KOPT-K1 (cell line): ENCODE measurements around the gene BDP1.
"Not testable (repeated sequence)": the region's sequence is repeated elsewhere in the genome, so short reads cannot be mapped to it uniquely, and the experiment has no call there.

ENCODE experiments used
- H3K27ac ChIP-seq: fragments of 200-600 bp; sonication (generic); 2 replicates; pipeline ENCODE4 v1.5.1; 2016; ENCODE audit warnings: antibody characterized with exemption, mild to moderate bottlenecking, low read depth, low read length; ENCODE audit not compliant: poor library complexity, severe bottlenecking
- H3K36me3 ChIP-seq: fragments of 200-600 bp; sonication (generic); 2 replicates; pipeline ENCODE4 v1.5.1; 2017; ENCODE audit warnings: antibody characterized with exemption, mild to moderate bottlenecking, low read length, moderate library complexity; ENCODE audit not compliant: insufficient read depth
- H3K9me3 ChIP-seq: fragments of 200-600 bp; sonication (generic); 2 replicates; pipeline ENCODE4 v1.5.1; 2017; ENCODE audit warnings: antibody characterized with exemption, low read length, mild to moderate bottlenecking; ENCODE audit not compliant: insufficient read depth, poor library complexity, severe bottlenecking

Gene BDP1

GRCh38 chr5:71503536-71503935 is 48.1 kb downstream of the BDP1 start:
- Histone ChIP-seq H3K36me3 (peaks cover 100% of the 10 kb centered on the region), H3K9me3 (no peaks in the 10 kb centered on the region), H3K27ac (no peak overlapping the region)

- Histone ChIP-seq H3K27ac (no peak overlapping the region), H3K36me3 (peaks cover 77% of the 10 kb centered on the region), H3K9me3 (no peaks in the 10 kb centered on the region)
Observed at GRCh38 chr5:71522151-71522550, 66.7 kb downstream of the BDP1 start.

- H3K27ac ChIP-seq, H3K9me3 ChIP-seq: not testable (repeated sequence)
- peaks cover 75% of the 10 kb centered on the region for H3K36me3 ChIP-seq
Observed at GRCh38 chr5:71525611-71526010, 70.2 kb downstream of the BDP1 start.

GRCh38 chr5:71528206-71528605 is 72.8 kb downstream of the BDP1 start:
- H3K27ac ChIP-seq = no peak overlapping the region
- no peaks in the 10 kb centered on the region for H3K9me3 ChIP-seq
- H3K36me3 ChIP-seq = peaks cover 75% of the 10 kb centered on the region

- Histone ChIP-seq H3K9me3 (no peaks in the 10 kb centered on the region), H3K27ac (no peak overlapping the region), H3K36me3 (peaks cover 77% of the 10 kb centered on the region)
Observed at GRCh38 chr5:71529682-71530081, 74.2 kb downstream of the BDP1 start.

- no peak overlapping the region for H3K27ac ChIP-seq
- peaks cover 94% of the 10 kb centered on the region for H3K36me3 ChIP-seq
- H3K9me3 ChIP-seq = no peaks in the 10 kb centered on the region
Observed at GRCh38 chr5:71533142-71533541, 77.7 kb downstream of the BDP1 start.

- no peaks in the 10 kb centered on the region for H3K9me3 ChIP-seq
- H3K36me3 ChIP-seq = peaks cover 95% of the 10 kb centered on the region
- no peak overlapping the region for H3K27ac ChIP-seq
Observed at GRCh38 chr5:71533615-71534014, 78.2 kb downstream of the BDP1 start.

- Histone ChIP-seq H3K36me3 (peaks cover 99% of the 10 kb centered on the region), H3K9me3 (no peaks in the 10 kb centered on the region), H3K27ac (no peak overlapping the region)
Observed at GRCh38 chr5:71537687-71538086, 82.2 kb downstream of the BDP1 start.

GRCh38 chr5:71550885-71551284 is 95.4 kb downstream of the BDP1 start:
- H3K36me3 ChIP-seq = peaks cover 87% of the 10 kb centered on the region
- H3K27ac ChIP-seq, H3K9me3 ChIP-seq: not testable (repeated sequence)

GRCh38 chr5:71551582-71551981 is 96.1 kb downstream of the BDP1 start:
- H3K27ac ChIP-seq, H3K9me3 ChIP-seq: not testable (repeated sequence)
- H3K36me3 ChIP-seq = peaks cover 87% of the 10 kb centered on the region

GRCh38 chr5:71552026-71552749 is 96.7 kb downstream of the BDP1 start:
- H3K9me3 ChIP-seq, H3K27ac ChIP-seq: not testable (repeated sequence)
- peaks cover 87% of the 10 kb centered on the region for H3K36me3 ChIP-seq

GRCh38 chr5:71563161-71563560 is 107.7 kb downstream of the BDP1 start:
- Histone ChIP-seq H3K36me3 (peaks cover 95% of the 10 kb centered on the region), H3K27ac (no peak overlapping the region), H3K9me3 (no peaks in the 10 kb centered on the region)

GRCh38 chr5:71564895-71565294 is 109.4 kb downstream of the BDP1 start:
- H3K9me3 ChIP-seq = no peaks in the 10 kb centered on the region
- peaks cover 87% of the 10 kb centered on the region for H3K36me3 ChIP-seq
- no peak overlapping the region for H3K27ac ChIP-seq

- Histone ChIP-seq H3K36me3 (peaks cover 37% of the 10 kb centered on the region), H3K27ac (no peak overlapping the region), H3K9me3 (no peaks in the 10 kb centered on the region)
Observed at GRCh38 chr5:71569748-71570509, 114.5 kb downstream of the BDP1 start.

GRCh38 chr5:71571811-71572210 is 116.4 kb downstream of the BDP1 start:
- H3K27ac ChIP-seq, H3K9me3 ChIP-seq: not testable (repeated sequence)
- peaks cover 21% of the 10 kb centered on the region for H3K36me3 ChIP-seq

- H3K36me3 ChIP-seq = peaks cover 5% of the 10 kb centered on the region; the same call in 1 of the 2 replicates
- H3K27ac ChIP-seq = no peak overlapping the region
- no peaks in the 10 kb centered on the region for H3K9me3 ChIP-seq
Observed at GRCh38 chr5:71573591-71573990, 118.1 kb downstream of the BDP1 start.
